ENCODE data around the gene TRIM41. TPM values are rescaled to one million over a fixed set of nuclear protein-coding genes. Genes with fewer than 3 reads are reported as not detected.

The TRIM41 gene
- total and polyA plus RNA-seq, 9 of the 15 experiments (the other 6 are each of a cell fraction or from before 2014, with no cell fraction given): 1.8 to 47.6 (median 20.9) TPM

- TF ChIP-seq ZNF280B (CRISPR knock-in tag; IDR thresholded peaks at IDR 0.05): no peak
- TF ChIP-seq POLR2AphosphoS5 (IDR thresholded peaks at IDR 0.05; ENCODE audit: control insufficient read depth, insufficient read depth, low read depth, low read length): peak; percentile 70
- peak; percentile 84 for TF ChIP-seq BHLHE40 (IDR thresholded peaks at IDR 0.05; ENCODE audit: low read length)
- no peak for TF ChIP-seq ZKSCAN8 (CRISPR knock-in tag; IDR thresholded peaks at IDR 0.05)
- no peak for TF ChIP-seq ZNF398 (CRISPR knock-in tag; IDR thresholded peaks at IDR 0.05)
- peak; percentile 78 for TF ChIP-seq RBBP5 (IDR thresholded peaks at IDR 0.05; ENCODE audit: borderline replicate concordance, insufficient read depth, low read length, poor library complexity, severe bottlenecking)
- no peak for TF ChIP-seq SRSF1 (IDR thresholded peaks at IDR 0.05; ENCODE audit: low read depth, low read length)
- peak; percentile 2 for TF ChIP-seq FOS (IDR thresholded peaks at IDR 0.05; ENCODE audit: extremely low read depth, insufficient read length)
- TF ChIP-seq ZNF431 (CRISPR knock-in tag; IDR thresholded peaks at IDR 0.05): no peak
- TF ChIP-seq BRD9 (IDR thresholded peaks at IDR 0.05; ENCODE audit: low read depth, partially characterized antibody): peak; percentile 95
- TF ChIP-seq GATA2 (CRISPR knock-in tag; IDR thresholded peaks at IDR 0.05): 0 out of 2 replicates have a peak, but pooled peaks have one; percentile 48
- peak; percentile 89 for TF ChIP-seq POLR2G (IDR thresholded peaks at IDR 0.05; ENCODE audit: low read depth, low read length)
- TF ChIP-seq MAX (CRISPR knock-in tag; IDR thresholded peaks at IDR 0.05): peak; percentile 77
These were observed 31.4 kb upstream of the TRIM41 start (continued) for GRCh38 chr5:181191526-181192336.

All from K562 (cell line).